SIG-M5 (cell line): ENCODE measurements around the gene SGPP1.
"Not testable (repeated sequence)": the region's sequence is repeated elsewhere in the genome, so short reads cannot be mapped to it uniquely, and the experiment has no call there.

ENCODE experiments used
- DNase-seq: peaks from one replicate; lab custom pipeline; 2025; lab: John Stamatoyannopoulos, UW

Gene SGPP1

GRCh38 chr14:63725786-63726460 is 1.9 kb downstream of the SGPP1 start:
- DNase-seq: no peak

GRCh38 chr14:63717702-63718101 is 10.2 kb downstream of the SGPP1 start:
- no peak for DNase-seq

- no peak for DNase-seq
These were observed 12.5 kb downstream of the SGPP1 start for GRCh38 chr14:63715360-63715759.

- DNase-seq: no peak
These were observed 14.1 kb downstream of the SGPP1 start for GRCh38 chr14:63713764-63714163.

GRCh38 chr14:63713058-63713457 is 14.8 kb downstream of the SGPP1 start:
- no peak for DNase-seq

- DNase-seq: no peak
These were observed 15.7 kb downstream of the SGPP1 start for GRCh38 chr14:63712123-63712522.

GRCh38 chr14:63710497-63710896 is 17.4 kb downstream of the SGPP1 start:
- DNase-seq: no peak

GRCh38 chr14:63709589-63709988 is 18.3 kb downstream of the SGPP1 start:
- no peak for DNase-seq

- DNase-seq: no peak
These were observed 20.6 kb downstream of the SGPP1 start for GRCh38 chr14:63707216-63707615.

- DNase-seq: no peak
These were observed 22.2 kb downstream of the SGPP1 start for GRCh38 chr14:63705561-63706070.

GRCh38 chr14:63702530-63702929 is 25.3 kb downstream of the SGPP1 start:
- not testable (repeated sequence) for DNase-seq

- no peak for DNase-seq
These were observed 26.1 kb downstream of the SGPP1 start for GRCh38 chr14:63701606-63702299.

- DNase-seq: no peak
These were observed 35.4 kb downstream of the SGPP1 start for GRCh38 chr14:63692310-63693020.

GRCh38 chr14:63689132-63689531 is 38.7 kb downstream of the SGPP1 start:
- DNase-seq: no peak

- DNase-seq: no peak
These were observed 40.9 kb downstream of the SGPP1 start for GRCh38 chr14:63686926-63687325.

GRCh38 chr14:63685401-63685800 is 42.5 kb downstream of the SGPP1 start:
- no peak for DNase-seq

- DNase-seq: no peak
These were observed 44.9 kb downstream of the SGPP1 start for GRCh38 chr14:63682727-63683593.

- DNase-seq: no peak
These were observed 49.3 kb downstream of the SGPP1 start for GRCh38 chr14:63678536-63678935.

GRCh38 chr14:63677891-63678379 is 49.9 kb downstream of the SGPP1 start:
- no peak for DNase-seq

- no peak for DNase-seq
These were observed 51.2 kb downstream of the SGPP1 start for GRCh38 chr14:63676615-63677014.

- no peak for DNase-seq
These were observed 53.9 kb downstream of the SGPP1 start for GRCh38 chr14:63673886-63674497.
